GM19468 (cell line): ENCODE measurements around the gene ZNF407.

Experiments
- ATAC-seq: cut with Tn5 transposase; IDR thresholded peaks from one replicate; pipeline ENCODE4 v1.9.1; 2021; ENCODE audit warnings: mild to moderate bottlenecking, moderate library complexity, moderate number of reproducible peaks; ENCODE audit not compliant: unreplicated experiment; ENCODE audit errors: extremely low read depth

ZNF407 gene

DNA sequence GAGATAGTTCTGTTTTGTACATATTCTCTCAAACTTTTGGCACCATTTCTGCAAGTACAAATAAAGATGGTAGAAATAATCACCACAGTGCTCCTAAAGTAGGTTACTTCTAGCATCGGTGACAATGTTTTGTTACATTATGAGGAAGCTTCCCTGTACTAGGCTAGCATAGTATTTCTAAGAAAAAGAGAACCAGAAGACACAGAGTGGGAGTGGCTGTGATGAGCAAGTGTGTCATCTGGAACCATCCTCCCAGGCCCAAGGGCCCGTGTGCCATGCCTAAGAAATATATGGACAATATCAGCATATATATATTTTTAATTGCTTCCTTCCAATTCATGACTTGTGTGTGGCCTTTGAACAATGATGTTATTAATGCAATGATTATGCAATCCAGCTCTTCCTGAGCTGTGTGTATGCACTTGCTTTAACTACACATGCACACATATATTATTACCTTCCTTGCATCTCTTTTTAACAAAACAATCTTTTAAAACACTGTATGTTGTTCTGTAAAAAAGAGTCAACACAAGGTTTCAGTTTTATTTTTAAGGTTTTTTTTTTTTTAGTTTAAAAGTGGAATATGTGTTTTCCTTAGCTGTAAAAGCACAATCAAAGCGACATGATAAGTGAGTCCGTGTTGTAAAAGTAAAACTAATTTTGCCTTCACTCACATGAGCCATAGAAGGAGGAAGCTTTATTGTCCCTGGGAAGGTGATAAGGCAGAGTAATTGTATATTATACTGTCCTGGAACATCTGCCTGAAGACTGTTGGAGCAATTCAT lies 303.9 kb downstream of the ZNF407 start:
- ATAC-seq = no peak

GRCh38 chr18:74902147-74902455 lies 304.4 kb downstream of the ZNF407 start:
- ATAC-seq = no peak

DNA sequence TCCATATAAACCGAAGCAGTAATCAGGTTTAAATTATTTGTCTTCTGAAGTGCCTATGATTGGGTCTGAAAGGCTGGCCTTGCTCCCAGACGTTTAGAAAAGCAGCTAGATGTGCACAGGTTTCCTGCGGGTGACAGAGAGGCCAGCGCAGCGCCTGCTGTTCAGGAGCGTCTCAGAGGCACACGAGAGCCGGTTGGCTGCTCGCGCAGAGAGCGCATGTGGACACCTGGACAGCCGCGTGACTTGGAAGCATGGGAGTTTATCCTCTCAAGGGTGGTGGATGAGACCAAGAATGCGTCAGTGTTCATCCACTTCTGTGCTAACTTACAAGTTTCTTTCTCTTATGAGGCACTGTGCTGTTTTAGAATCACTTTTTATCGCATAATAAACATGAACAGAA lies 307.6 kb downstream of the ZNF407 start:
- ATAC-seq = no peak

DNA sequence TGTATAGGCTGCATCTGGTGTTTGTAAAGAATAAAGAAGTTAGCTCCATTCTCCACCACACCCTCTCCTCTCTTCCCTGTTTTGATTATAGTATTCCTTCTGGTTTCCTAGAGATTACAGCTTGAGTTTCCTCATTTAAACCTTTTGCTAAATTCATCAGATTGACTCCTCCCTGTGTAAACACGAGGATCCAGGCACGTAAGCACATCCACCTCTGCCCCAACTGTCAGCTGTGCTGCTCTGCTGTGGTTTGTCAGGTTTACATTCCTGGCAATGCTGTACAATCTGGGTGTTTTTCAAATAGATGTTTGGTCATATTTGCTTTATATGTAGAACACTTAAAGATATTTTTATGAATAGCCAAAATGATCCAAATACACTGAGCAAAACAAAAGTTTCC lies 308.5 kb downstream of the ZNF407 start:
- ATAC-seq = no peak

GRCh38 chr18:74914052-74914591 lies 316.5 kb downstream of the ZNF407 start:
- ATAC-seq = no peak

GRCh38 chr18:74914648-74915047 lies 317.0 kb downstream of the ZNF407 start:
- no peak for ATAC-seq

- peak; percentile 37 for ATAC-seq
These were observed 319.2 kb downstream of the ZNF407 start for GRCh38 chr18:74916773-74917393.

GRCh38 chr18:74918276-74918790 lies 320.7 kb downstream of the ZNF407 start:
- no peak for ATAC-seq

DNA sequence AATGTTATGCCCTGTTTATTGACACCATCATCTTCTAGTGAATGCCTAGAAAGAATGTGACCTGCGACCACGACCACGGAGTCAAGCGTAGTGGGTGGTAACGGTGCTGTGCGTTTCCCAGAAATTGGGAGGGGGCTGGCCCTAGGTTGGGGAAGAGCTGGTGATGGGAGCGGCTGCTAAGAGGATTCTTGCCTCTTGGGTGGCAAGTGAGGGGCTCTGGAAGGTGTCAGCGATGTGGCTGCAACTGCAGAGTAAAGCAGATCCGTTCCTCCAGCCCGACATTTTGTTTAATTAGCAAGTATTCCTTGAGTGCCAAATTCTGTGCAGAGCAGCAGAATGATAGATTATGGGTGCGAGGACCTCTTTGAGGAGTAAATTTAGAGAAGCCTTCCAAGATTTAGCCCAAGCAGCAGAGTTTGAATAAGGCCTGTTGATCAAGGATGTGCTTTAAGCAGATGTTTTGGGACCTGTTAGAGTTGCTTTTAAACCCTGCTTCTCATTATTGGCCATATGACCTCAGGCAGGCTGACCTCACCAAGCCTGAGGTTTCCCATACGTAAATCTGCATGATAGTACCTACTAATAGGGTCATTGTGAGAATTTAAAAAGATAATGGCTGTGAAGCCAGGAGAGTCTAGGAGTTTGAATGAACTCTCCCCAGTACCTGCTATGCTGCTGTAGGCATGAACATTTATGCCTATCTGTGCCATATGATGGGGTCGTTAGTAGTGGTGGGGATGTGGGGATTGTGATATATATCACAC lies 323.6 kb downstream of the ZNF407 start:
- no peak for ATAC-seq

DNA sequence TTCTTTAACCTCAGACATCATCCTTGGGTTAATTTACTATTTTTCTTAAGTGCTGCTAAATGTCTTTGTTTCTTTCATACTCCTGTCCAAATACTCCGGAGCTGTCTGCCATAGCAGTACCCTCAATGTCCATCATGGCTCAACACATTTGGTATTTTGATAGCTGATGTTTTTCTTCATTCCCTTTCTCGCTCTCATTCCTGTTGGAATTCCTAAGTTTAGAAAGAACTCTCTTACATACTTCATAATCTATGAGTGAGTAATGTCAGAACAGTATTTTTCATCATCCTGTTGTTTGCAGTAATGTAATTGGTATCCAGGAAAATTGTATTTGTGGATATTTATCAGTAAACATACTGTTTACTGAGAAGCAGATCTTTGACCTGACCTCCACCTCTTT lies 328.4 kb downstream of the ZNF407 start:
- no peak for ATAC-seq

DNA sequence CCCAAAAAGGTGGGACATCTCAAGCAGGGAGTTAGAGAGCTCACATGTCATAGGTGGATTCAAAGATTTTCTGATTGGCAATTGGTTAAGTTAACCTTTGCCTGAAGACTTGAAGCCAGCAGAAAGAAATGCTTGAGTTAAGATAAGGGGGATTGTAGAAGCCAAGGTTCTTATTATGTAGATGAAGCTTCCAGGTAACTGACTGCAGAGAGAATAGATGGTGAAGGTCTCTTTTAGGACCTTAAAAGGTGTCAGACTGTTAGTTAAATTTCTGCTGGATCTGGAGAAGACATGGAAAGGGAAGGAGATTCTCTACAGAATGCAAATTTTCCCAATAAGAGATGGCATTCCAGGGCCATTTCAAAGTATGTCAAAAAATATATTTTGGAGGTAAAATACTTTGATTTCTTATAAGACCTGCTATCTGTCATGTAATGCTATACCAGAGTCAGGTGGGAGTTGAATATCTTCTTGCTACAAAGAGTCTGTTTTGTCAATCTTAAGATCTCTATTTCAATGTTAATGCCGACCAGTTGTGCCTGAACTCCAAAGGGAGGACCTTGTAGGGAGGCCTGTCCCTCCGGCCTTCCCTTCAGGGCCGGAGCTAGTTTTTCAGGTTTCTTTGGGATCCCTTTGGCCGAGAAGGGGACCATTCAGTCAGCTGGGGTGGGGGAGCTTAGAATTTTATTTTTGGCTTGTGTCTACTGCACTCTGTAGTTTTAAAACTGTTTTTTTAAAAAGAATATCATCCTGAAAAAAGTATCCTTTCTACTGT lies 330.7 kb downstream of the ZNF407 start:
- no peak for ATAC-seq

GRCh38 chr18:74929110-74929509 lies 331.4 kb downstream of the ZNF407 start:
- no peak for ATAC-seq

- ATAC-seq = no peak
These were observed 332.9 kb downstream of the ZNF407 start for GRCh38 chr18:74930616-74931015.

GRCh38 chr18:74933930-74934329 lies 336.3 kb downstream of the ZNF407 start:
- ATAC-seq = no peak

DNA sequence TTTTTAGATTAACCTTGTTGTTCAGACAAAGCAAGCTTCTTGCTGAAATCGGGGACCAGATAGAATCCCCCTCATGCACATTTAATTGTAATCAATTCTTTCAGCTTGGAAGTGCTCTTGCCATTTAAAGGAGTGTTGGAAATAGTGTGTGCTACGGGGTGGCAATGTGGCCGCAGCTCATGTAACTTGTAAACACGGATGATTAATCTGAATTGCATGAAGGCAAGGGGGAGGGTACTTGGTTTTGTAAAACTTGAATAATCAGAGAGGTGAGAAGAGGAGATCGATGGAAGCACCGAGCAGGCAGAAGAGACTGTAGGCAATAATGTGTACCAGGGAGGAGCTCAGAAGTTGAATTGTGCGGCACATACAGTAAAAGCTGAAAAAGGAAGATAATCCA lies 337.8 kb downstream of the ZNF407 start:
- no peak for ATAC-seq

DNA sequence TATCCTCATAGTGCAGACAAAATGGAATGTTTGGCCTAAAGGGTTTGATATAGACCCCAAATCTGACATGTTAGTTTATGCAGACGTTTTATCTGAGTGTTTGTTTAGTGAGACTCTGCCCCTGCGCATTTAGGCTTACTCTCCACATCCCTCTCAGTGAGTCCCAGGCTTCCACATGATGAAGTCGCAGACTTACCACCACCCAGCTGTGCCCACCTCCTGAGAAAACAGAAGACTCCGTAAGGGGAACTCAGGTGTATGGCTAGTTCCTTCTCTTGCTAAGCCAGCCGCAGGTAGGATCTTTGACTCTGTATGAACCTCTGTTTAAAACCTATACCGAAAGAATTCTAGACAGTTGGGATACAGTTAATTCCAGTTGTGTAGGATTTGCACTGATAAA lies 338.7 kb downstream of the ZNF407 start:
- no peak for ATAC-seq

GRCh38 chr18:74937291-74937690 lies 339.6 kb downstream of the ZNF407 start:
- ATAC-seq = no peak

DNA sequence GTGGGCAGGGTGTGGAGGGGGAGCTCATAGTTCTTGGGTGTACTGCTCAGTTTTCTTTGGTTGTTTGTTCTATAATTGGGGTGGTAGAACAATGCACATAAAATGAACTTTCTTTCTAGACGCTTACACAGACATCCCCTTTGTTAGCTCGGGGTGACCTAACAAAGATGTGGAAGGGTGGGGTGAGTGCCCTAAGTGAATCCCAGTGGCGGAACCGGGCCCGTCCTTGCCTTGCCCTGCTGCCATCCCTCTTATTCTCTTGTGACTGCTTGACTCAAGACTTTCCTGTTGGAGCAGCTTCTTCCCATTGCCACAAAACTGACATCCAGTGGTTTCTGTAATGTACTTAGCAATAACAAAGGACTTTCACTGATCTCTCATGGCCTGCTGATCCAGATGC lies 343.2 kb downstream of the ZNF407 start:
- ATAC-seq = no peak

DNA sequence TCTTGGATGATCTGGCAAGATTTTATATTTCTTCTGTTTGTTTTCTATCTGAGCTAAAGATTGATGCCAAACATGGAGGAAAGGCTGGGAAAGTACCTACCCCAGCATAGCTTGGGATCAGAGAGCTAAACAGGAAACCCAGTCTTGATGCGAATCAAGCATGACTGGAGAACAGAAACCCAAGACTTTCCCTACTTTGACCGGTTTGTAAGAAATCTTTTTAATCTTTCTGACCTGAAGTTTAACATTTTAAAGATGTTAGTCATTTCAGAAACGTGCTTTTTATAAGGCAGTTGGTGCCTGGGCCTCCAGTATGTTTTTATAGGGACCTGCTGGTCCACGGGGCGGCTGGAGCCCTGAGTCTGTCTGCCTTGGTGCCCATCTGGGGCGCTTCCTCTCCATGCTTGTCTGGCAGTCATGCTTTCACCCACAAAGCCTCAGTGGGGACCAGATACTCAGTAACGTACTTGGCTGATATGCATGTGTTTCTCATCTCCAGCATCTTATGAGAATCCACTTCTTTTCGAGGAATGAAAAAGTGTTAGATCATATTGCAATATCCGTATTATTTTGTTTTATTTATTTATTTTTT lies 344.7 kb downstream of the ZNF407 start:
- peak; percentile 88 for ATAC-seq

GRCh38 chr18:74944676-74945075 lies 347.0 kb downstream of the ZNF407 start:
- no peak for ATAC-seq
